ENCODE measurements around the gene STMN1. TPM values are rescaled to one million over a fixed set of nuclear protein-coding genes. Genes with fewer than 3 reads are reported as not detected.
A peak's percentile ranks its signal among the peaks of the same experiment; 100 is the strongest.

STMN1 gene
- total RNA-seq, 1 experiment from 2014 or later: 418 TPM

DNA sequence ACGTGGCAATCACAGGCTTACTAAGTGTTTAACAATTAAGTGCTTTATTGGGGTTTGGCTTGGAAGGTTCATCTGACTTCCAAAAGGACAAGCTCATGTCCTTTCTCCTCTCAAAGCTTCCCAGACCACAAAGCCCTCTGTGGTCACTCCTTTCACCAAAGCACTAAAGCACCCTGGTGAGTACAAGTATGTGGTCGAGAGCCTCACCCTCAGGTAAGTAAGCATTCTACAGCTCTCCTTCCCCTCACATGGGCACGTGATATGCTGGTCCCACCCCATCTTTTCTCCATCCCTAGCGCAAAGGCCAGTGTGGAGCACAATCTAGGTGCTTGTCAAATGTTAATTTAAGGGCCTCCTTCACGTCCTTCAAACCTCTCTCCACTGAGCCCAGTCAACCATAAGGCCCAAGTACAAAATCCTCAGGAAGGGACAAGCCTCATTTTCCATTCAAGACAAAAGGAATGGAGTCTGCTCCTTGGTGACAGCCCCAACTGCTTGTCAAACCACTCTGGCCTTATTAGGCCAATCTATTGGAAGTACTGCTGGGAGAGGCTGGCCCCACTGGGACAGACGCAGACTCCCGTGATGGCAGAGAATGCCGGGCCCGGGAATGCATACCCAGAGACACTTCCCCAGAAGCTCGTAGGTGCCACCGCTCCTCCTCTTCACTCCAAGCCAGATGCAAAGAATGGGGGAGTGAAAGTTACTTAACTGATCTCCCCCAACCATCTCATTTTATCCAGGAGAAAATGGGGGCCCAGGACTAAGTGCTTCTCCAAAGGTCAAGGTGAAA, 7.8 kb downstream of the STMN1 start:
- H3K27me3 Mint-ChIP-seq (ENCODE audit: low read depth): no peaks in the 10 kb centered on the region
- no peak overlapping the region for H3K4me3 Mint-ChIP-seq
- H3K9me3 Mint-ChIP-seq: no peaks in the 10 kb centered on the region
- peak overlapping the region; percentile 59 for H3K27ac Mint-ChIP-seq
- ChIA-PET CTCF (interaction anchor here (5.3 kb wide), 1 partner anchor 100 kb away, joined by 112 read pairs; the partner anchor contains the start of gene PAFAH2), POLR2A (no interaction called here)
- H3K36me3 Mint-ChIP-seq: peaks cover 50% of the 10 kb centered on the region
- H3K4me1 Mint-ChIP-seq: peaks cover 7% of the 10 kb centered on the region
- DNase-seq (ENCODE audit: low spot score) (no peak), ATAC-seq (no peak)
- TF ChIP-seq ZNF232 (CRISPR knock-in tag; IDR thresholded peaks at IDR 0.05) (no peak), SP1 (CRISPR knock-in tag; conservative IDR thresholded peaks at IDR 0.05) (no peak), FOXP1 (CRISPR knock-in tag; IDR thresholded peaks at IDR 0.05; ENCODE audit: borderline replicate concordance) (no peak), NR2C2 (CRISPR knock-in tag; IDR thresholded peaks at IDR 0.05) (no peak), SMAD3 (CRISPR knock-in tag; IDR thresholded peaks at IDR 0.05; ENCODE audit: borderline replicate concordance) (no peak), ETV6 (CRISPR knock-in tag; IDR thresholded peaks at IDR 0.05) (no peak)
- TF ChIP-seq, protein P1, sequence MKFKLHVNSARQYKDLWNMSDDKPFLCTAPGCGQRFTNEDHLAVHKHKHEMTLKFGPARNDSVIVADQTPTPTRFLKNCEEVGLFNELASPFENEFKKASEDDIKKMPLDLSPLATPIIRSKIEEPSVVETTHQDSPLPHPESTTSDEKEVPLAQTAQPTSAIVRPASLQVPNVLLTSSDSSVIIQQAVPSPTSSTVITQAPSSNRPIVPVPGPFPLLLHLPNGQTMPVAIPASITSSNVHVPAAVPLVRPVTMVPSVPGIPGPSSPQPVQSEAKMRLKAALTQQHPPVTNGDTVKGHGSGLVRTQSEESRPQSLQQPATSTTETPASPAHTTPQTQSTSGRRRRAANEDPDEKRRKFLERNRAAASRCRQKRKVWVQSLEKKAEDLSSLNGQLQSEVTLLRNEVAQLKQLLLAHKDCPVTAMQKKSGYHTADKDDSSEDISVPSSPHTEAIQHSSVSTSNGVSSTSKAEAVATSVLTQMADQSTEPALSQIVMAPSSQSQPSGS (CRISPR knock-in tag; IDR thresholded peaks at IDR 0.05; ENCODE audit: borderline replicate concordance, low read depth): no peak
- TF ChIP-seq, protein P2, sequence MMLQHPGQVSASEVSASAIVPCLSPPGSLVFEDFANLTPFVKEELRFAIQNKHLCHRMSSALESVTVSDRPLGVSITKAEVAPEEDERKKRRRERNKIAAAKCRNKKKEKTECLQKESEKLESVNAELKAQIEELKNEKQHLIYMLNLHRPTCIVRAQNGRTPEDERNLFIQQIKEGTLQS (CRISPR knock-in tag; conservative IDR thresholded peaks at IDR 0.05): no peak
- TF ChIP-seq, protein P3, sequence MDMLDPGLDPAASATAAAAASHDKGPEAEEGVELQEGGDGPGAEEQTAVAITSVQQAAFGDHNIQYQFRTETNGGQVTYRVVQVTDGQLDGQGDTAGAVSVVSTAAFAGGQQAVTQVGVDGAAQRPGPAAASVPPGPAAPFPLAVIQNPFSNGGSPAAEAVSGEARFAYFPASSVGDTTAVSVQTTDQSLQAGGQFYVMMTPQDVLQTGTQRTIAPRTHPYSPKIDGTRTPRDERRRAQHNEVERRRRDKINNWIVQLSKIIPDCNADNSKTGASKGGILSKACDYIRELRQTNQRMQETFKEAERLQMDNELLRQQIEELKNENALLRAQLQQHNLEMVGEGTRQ (CRISPR knock-in tag; IDR thresholded peaks at IDR 0.05): no peak
- TF ChIP-seq, protein P4, sequence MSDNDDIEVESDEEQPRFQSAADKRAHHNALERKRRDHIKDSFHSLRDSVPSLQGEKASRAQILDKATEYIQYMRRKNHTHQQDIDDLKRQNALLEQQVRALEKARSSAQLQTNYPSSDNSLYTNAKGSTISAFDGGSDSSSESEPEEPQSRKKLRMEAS (CRISPR knock-in tag; IDR thresholded peaks at IDR 0.05): no peak
- TF ChIP-seq, protein P5, sequence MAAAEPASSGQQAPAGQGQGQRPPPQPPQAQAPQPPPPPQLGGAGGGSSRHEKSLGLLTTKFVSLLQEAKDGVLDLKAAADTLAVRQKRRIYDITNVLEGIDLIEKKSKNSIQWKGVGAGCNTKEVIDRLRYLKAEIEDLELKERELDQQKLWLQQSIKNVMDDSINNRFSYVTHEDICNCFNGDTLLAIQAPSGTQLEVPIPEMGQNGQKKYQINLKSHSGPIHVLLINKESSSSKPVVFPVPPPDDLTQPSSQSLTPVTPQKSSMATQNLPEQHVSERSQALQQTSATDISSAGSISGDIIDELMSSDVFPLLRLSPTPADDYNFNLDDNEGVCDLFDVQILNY (CRISPR knock-in tag; IDR thresholded peaks at IDR 0.05): no peak
- TF ChIP-seq, protein P6, sequence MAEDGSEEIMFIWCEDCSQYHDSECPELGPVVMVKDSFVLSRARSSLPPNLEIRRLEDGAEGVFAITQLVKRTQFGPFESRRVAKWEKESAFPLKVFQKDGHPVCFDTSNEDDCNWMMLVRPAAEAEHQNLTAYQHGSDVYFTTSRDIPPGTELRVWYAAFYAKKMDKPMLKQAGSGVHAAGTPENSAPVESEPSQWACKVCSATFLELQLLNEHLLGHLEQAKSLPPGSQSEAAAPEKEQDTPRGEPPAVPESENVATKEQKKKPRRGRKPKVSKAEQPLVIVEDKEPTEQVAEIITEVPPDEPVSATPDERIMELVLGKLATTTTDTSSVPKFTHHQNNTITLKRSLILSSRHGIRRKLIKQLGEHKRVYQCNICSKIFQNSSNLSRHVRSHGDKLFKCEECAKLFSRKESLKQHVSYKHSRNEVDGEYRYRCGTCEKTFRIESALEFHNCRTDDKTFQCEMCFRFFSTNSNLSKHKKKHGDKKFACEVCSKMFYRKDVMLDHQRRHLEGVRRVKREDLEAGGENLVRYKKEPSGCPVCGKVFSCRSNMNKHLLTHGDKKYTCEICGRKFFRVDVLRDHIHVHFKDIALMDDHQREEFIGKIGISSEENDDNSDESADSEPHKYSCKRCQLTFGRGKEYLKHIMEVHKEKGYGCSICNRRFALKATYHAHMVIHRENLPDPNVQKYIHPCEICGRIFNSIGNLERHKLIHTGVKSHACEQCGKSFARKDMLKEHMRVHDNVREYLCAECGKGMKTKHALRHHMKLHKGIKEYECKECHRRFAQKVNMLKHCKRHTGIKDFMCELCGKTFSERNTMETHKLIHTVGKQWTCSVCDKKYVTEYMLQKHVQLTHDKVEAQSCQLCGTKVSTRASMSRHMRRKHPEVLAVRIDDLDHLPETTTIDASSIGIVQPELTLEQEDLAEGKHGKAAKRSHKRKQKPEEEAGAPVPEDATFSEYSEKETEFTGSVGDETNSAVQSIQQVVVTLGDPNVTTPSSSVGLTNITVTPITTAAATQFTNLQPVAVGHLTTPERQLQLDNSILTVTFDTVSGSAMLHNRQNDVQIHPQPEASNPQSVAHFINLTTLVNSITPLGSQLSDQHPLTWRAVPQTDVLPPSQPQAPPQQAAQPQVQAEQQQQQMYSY (CRISPR knock-in tag; IDR thresholded peaks at IDR 0.05): no peak
- TF ChIP-seq, protein P7, sequence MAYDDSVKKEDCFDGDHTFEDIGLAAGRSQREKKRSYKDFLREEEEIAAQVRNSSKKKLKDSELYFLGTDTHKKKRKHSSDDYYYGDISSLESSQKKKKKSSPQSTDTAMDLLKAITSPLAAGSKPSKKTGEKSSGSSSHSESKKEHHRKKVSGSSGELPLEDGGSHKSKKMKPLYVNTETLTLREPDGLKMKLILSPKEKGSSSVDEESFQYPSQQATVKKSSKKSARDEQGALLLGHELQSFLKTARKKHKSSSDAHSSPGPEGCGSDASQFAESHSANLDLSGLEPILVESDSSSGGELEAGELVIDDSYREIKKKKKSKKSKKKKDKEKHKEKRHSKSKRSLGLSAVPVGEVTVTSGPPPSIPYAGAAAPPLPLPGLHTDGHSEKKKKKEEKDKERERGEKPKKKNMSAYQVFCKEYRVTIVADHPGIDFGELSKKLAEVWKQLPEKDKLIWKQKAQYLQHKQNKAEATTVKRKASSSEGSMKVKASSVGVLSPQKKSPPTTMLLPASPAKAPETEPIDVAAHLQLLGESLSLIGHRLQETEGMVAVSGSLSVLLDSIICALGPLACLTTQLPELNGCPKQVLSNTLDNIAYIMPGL (CRISPR knock-in tag; IDR thresholded peaks at IDR 0.05): no peak
- TF ChIP-seq, protein P8, sequence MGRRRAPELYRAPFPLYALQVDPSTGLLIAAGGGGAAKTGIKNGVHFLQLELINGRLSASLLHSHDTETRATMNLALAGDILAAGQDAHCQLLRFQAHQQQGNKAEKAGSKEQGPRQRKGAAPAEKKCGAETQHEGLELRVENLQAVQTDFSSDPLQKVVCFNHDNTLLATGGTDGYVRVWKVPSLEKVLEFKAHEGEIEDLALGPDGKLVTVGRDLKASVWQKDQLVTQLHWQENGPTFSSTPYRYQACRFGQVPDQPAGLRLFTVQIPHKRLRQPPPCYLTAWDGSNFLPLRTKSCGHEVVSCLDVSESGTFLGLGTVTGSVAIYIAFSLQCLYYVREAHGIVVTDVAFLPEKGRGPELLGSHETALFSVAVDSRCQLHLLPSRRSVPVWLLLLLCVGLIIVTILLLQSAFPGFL (CRISPR knock-in tag; IDR thresholded peaks at IDR 0.05; ENCODE audit: borderline replicate concordance): no peak
- TF ChIP-seq, protein P9, sequence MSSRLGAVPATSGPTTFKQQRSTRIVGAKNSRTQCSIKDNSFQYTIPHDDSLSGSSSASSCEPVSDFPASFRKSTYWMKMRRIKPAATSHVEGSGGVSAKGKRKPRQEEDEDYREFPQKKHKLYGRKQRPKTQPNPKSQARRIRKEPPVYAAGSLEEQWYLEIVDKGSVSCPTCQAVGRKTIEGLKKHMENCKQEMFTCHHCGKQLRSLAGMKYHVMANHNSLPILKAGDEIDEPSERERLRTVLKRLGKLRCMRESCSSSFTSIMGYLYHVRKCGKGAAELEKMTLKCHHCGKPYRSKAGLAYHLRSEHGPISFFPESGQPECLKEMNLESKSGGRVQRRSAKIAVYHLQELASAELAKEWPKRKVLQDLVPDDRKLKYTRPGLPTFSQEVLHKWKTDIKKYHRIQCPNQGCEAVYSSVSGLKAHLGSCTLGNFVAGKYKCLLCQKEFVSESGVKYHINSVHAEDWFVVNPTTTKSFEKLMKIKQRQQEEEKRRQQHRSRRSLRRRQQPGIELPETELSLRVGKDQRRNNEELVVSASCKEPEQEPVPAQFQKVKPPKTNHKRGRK (CRISPR knock-in tag; IDR thresholded peaks at IDR 0.05; ENCODE audit: borderline replicate concordance): no peak
- TF ChIP-seq, protein P10, sequence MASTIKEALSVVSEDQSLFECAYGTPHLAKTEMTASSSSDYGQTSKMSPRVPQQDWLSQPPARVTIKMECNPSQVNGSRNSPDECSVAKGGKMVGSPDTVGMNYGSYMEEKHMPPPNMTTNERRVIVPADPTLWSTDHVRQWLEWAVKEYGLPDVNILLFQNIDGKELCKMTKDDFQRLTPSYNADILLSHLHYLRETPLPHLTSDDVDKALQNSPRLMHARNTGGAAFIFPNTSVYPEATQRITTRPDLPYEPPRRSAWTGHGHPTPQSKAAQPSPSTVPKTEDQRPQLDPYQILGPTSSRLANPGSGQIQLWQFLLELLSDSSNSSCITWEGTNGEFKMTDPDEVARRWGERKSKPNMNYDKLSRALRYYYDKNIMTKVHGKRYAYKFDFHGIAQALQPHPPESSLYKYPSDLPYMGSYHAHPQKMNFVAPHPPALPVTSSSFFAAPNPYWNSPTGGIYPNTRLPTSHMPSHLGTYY (CRISPR knock-in tag; IDR thresholded peaks at IDR 0.05): no peak
- TF ChIP-seq, protein P11, sequence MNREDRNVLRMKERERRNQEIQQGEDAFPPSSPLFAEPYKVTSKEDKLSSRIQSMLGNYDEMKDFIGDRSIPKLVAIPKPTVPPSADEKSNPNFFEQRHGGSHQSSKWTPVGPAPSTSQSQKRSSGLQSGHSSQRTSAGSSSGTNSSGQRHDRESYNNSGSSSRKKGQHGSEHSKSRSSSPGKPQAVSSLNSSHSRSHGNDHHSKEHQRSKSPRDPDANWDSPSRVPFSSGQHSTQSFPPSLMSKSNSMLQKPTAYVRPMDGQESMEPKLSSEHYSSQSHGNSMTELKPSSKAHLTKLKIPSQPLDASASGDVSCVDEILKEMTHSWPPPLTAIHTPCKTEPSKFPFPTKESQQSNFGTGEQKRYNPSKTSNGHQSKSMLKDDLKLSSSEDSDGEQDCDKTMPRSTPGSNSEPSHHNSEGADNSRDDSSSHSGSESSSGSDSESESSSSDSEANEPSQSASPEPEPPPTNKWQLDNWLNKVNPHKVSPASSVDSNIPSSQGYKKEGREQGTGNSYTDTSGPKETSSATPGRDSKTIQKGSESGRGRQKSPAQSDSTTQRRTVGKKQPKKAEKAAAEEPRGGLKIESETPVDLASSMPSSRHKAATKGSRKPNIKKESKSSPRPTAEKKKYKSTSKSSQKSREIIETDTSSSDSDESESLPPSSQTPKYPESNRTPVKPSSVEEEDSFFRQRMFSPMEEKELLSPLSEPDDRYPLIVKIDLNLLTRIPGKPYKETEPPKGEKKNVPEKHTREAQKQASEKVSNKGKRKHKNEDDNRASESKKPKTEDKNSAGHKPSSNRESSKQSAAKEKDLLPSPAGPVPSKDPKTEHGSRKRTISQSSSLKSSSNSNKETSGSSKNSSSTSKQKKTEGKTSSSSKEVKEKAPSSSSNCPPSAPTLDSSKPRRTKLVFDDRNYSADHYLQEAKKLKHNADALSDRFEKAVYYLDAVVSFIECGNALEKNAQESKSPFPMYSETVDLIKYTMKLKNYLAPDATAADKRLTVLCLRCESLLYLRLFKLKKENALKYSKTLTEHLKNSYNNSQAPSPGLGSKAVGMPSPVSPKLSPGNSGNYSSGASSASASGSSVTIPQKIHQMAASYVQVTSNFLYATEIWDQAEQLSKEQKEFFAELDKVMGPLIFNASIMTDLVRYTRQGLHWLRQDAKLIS (CRISPR knock-in tag; IDR thresholded peaks at IDR 0.05; ENCODE audit: borderline replicate concordance): no peak
